Hematopoietic multipotent progenitor cell treated with erythropoietin and hydrocortisone succinate and interleukin-3 and kit ligand, for 8 days (in vitro differentiated cells): Measurements from ENCODE around the gene PIK3IP1.
"Not testable (repeated sequence)": the region's sequence is repeated elsewhere in the genome, so short reads cannot be mapped to it uniquely, and the experiment has no call there.

Experiments
- DNase-seq: peaks from one replicate; pipeline ENCODE4 v3.0.0-alpha.2; 2015

Gene PIK3IP1

GRCh38 chr22:31292236-31292989, at the start of gene PIK3IP1:
Gene PIK3IP1, minus strand, starts transcription at chr22:31292488. Its CDS starts 144 bp downstream, at chr22:31292344.
- peak; percentile 89 for DNase-seq

- DNase-seq, result no peak
These were observed 49.2 kb upstream of the PIK3IP1 start for GRCh38 chr22:31341386-31342088.

GRCh38 chr22:31340765-31341247, 48.5 kb upstream of the PIK3IP1 start:
- no peak for DNase-seq

GRCh38 chr22:31340360-31340759, 48.1 kb upstream of the PIK3IP1 start:
- no peak for DNase-seq

- no peak for DNase-seq
These were observed 47.0 kb upstream of the PIK3IP1 start for GRCh38 chr22:31339148-31339832.

- no peak for DNase-seq
These were observed 44.9 kb upstream of the PIK3IP1 start for GRCh38 chr22:31337178-31337577.

- DNase-seq, result no peak
These were observed 42.0 kb upstream of the PIK3IP1 start for GRCh38 chr22:31334329-31334728.

- no peak for DNase-seq
These were observed 41.4 kb upstream of the PIK3IP1 start for GRCh38 chr22:31333641-31334040.

- no peak for DNase-seq
These were observed 40.6 kb upstream of the PIK3IP1 start for GRCh38 chr22:31332886-31333285.

GRCh38 chr22:31332010-31332409, 39.7 kb upstream of the PIK3IP1 start:
- DNase-seq, result no peak

- DNase-seq, result no peak
These were observed 37.3 kb upstream of the PIK3IP1 start for GRCh38 chr22:31329453-31330215.

GRCh38 chr22:31329029-31329428, 36.7 kb upstream of the PIK3IP1 start:
- DNase-seq, result no peak

GRCh38 chr22:31328544-31328960, 36.3 kb upstream of the PIK3IP1 start:
- no peak for DNase-seq

- no peak for DNase-seq
These were observed 35.7 kb upstream of the PIK3IP1 start for GRCh38 chr22:31327806-31328543.

- no peak for DNase-seq
These were observed 34.6 kb upstream of the PIK3IP1 start for GRCh38 chr22:31326877-31327276.

- no peak for DNase-seq
These were observed 31.6 kb upstream of the PIK3IP1 start for GRCh38 chr22:31323578-31324550.

GRCh38 chr22:31321421-31321820, 29.1 kb upstream of the PIK3IP1 start:
- DNase-seq, result no peak

- not testable (repeated sequence) for DNase-seq
These were observed 21.9 kb upstream of the PIK3IP1 start for GRCh38 chr22:31314220-31314619.

GRCh38 chr22:31313366-31314147, 21.3 kb upstream of the PIK3IP1 start:
- peak; percentile 57 for DNase-seq

GRCh38 chr22:31308181-31308580, 15.9 kb upstream of the PIK3IP1 start:
- DNase-seq, result no peak
